Measurements from ENCODE around the gene KRTDAP.

Gene KRTDAP

DNA sequence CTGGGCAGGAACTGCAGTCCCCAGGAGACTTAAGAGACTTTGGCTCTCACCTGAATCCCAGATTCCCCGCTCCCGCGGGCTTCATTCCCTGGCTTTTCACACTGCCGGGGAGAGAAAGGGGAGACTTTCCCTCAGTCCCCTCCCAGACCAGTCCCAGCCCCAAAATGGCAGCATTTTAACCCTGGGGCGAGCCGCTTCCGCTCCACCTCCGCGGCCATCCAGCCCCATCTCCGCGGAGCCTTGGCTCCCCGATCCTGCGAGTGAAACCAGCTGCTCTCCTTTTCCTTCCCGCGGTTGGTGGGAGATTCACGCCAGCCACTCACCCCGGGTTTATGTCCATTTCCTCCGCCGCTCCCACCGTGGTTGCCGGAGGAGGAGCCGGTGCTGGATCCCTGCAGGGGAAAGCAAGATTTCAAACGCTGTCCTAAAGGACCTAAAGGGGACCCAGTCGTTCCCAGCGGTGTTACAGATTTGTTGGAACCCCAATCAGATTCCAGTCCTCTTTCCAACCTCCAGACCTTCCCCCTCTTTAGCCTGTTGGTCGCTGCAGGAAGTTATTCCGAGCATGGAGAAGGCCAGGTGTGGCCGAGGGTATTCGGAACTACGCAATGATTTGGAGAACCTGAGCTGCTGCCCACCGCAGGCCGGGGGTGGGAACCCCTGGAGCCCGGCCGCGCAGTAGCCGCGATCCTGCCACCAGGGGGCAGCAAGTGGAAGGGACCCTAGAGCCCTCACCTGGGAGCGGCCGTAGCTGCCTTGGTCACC is 19.8 kb upstream of the KRTDAP start:
- DNase-seq (ENCODE audit: low read depth, low spot score) = no peak
- Histone ChIP-seq H3K9ac (ENCODE audit: insufficient read length) (no peak overlapping the region), H3K27ac (no peak overlapping the region), H3K9me3 (ENCODE audit: low read depth, low read length) (no peaks in the 10 kb centered on the region), H3K36me3 (ENCODE audit: insufficient read depth, low read length) (no peaks in the 10 kb centered on the region), H3K4me3 (no peak overlapping the region)
- no peak for TF ChIP-seq FOXP2 (optimal IDR thresholded peaks at IDR 0.05; ENCODE audit: control extremely low read depth, extremely low read length, insufficient read depth)
- TF ChIP-seq POLR2AphosphoS5 (IDR thresholded peaks at IDR 0.05; ENCODE audit: borderline replicate concordance, low read depth, low read length) = no peak
- TF ChIP-seq EZH2 (IDR thresholded peaks at IDR 0.05) = no peak

GRCh38 chr19:35509018-35509652 is 18.9 kb upstream of the KRTDAP start:
- Histone ChIP-seq H3K9ac (ENCODE audit: insufficient read length) (no peak overlapping the region), H3K4me3 (no peak overlapping the region), H3K9me3 (ENCODE audit: low read depth, low read length) (no peaks in the 10 kb centered on the region), H3K36me3 (ENCODE audit: insufficient read depth, low read length) (no peaks in the 10 kb centered on the region), H3K27ac (no peak overlapping the region)
- TF ChIP-seq EZH2 (IDR thresholded peaks at IDR 0.05) (no peak), POLR2AphosphoS5 (IDR thresholded peaks at IDR 0.05; ENCODE audit: borderline replicate concordance, low read depth, low read length) (no peak), FOXP2 (optimal IDR thresholded peaks at IDR 0.05; ENCODE audit: control extremely low read depth, extremely low read length, insufficient read depth) (no peak)
- no peak for DNase-seq (ENCODE audit: low read depth, low spot score)

GRCh38 chr19:35508129-35508528 is 17.9 kb upstream of the KRTDAP start:
- no peak overlapping the region for H3K9ac ChIP-seq (ENCODE audit: insufficient read length)
- no peak overlapping the region for H3K27ac ChIP-seq
- DNase-seq (ENCODE audit: low read depth, low spot score) = no peak
- H3K9me3 ChIP-seq (ENCODE audit: low read depth, low read length) = no peaks in the 10 kb centered on the region
- TF ChIP-seq POLR2AphosphoS5 (IDR thresholded peaks at IDR 0.05; ENCODE audit: borderline replicate concordance, low read depth, low read length) = no peak
- no peak for TF ChIP-seq EZH2 (IDR thresholded peaks at IDR 0.05)
- TF ChIP-seq FOXP2 (optimal IDR thresholded peaks at IDR 0.05; ENCODE audit: control extremely low read depth, extremely low read length, insufficient read depth) = no peak
- H3K4me3 ChIP-seq = no peak overlapping the region
- H3K36me3 ChIP-seq (ENCODE audit: insufficient read depth, low read length) = no peaks in the 10 kb centered on the region

DNA sequence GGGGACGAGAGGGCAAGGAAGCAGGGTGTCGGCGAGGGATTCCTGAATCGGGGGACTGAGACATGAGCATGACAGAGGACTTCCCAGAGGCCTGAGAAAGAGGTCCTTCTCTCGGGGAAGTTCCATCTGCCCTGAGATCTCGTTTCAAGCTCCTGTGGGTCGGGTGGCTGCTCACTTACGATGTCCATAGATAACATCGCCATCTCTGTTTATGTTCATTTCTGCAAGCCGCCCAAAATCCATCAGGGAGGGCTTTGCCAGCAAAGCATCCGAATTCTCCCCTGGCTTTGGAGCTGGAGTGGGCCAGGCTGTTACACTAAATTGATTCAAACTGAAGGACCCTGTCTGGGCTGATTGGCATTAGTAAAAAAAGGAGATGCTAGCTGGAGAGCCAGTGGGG is 17.3 kb upstream of the KRTDAP start:
- Histone ChIP-seq H3K9ac (ENCODE audit: insufficient read length) (no peak overlapping the region), H3K27ac (no peak overlapping the region), H3K4me3 (no peak overlapping the region), H3K9me3 (ENCODE audit: low read depth, low read length) (no peaks in the 10 kb centered on the region), H3K36me3 (ENCODE audit: insufficient read depth, low read length) (no peaks in the 10 kb centered on the region)
- DNase-seq (ENCODE audit: low read depth, low spot score) = no peak
- no peak for TF ChIP-seq FOXP2 (optimal IDR thresholded peaks at IDR 0.05; ENCODE audit: control extremely low read depth, extremely low read length, insufficient read depth)
- TF ChIP-seq POLR2AphosphoS5 (IDR thresholded peaks at IDR 0.05; ENCODE audit: borderline replicate concordance, low read depth, low read length) = no peak
- no peak for TF ChIP-seq EZH2 (IDR thresholded peaks at IDR 0.05)

DNA sequence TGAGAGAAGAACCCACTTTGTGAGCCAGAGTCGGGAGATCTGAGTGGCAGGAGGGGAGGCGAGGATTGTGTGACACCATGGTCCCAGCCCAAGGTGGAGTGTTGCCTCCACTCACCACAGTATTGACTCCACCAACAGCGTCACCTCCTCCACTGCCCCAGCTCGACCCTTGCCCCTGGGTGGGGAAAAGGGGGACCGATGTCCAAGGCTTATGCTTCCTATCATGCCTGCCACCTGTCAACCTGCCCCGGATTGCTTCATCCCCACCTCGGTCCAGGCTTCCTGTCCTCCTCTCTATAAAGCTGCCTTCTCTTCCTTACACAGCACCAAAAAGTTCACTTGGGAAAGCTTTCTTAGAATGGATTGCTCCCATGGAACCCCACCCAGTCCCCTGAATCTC is 15.7 kb upstream of the KRTDAP start:
- H3K4me3 ChIP-seq = no peak overlapping the region
- no peaks in the 10 kb centered on the region for H3K9me3 ChIP-seq (ENCODE audit: low read depth, low read length)
- no peaks in the 10 kb centered on the region for H3K36me3 ChIP-seq (ENCODE audit: insufficient read depth, low read length)
- TF ChIP-seq EZH2 (IDR thresholded peaks at IDR 0.05) = no peak
- TF ChIP-seq POLR2AphosphoS5 (IDR thresholded peaks at IDR 0.05; ENCODE audit: borderline replicate concordance, low read depth, low read length) = no peak
- no peak for TF ChIP-seq FOXP2 (optimal IDR thresholded peaks at IDR 0.05; ENCODE audit: control extremely low read depth, extremely low read length, insufficient read depth)
- no peak overlapping the region for H3K27ac ChIP-seq
- no peak overlapping the region for H3K9ac ChIP-seq (ENCODE audit: insufficient read length)
- DNase-seq (ENCODE audit: low read depth, low spot score) = no peak

- Histone ChIP-seq H3K9ac (ENCODE audit: insufficient read length) (no peak overlapping the region), H3K9me3 (ENCODE audit: low read depth, low read length) (no peaks in the 10 kb centered on the region), H3K27ac (no peak overlapping the region), H3K4me3 (no peak overlapping the region), H3K36me3 (ENCODE audit: insufficient read depth, low read length) (no peaks in the 10 kb centered on the region)
- TF ChIP-seq FOXP2 (optimal IDR thresholded peaks at IDR 0.05; ENCODE audit: control extremely low read depth, extremely low read length, insufficient read depth) (no peak), EZH2 (IDR thresholded peaks at IDR 0.05) (no peak), POLR2AphosphoS5 (IDR thresholded peaks at IDR 0.05; ENCODE audit: borderline replicate concordance, low read depth, low read length) (no peak)
- DNase-seq (ENCODE audit: low read depth, low spot score) = no peak
Observed at GRCh38 chr19:35502751-35503150, 12.5 kb upstream of the KRTDAP start.

GRCh38 chr19:35501684-35502083 is 11.4 kb upstream of the KRTDAP start:
- Histone ChIP-seq H3K4me3 (no peak overlapping the region), H3K27ac (no peak overlapping the region), H3K9ac (ENCODE audit: insufficient read length) (no peak overlapping the region)

DNA sequence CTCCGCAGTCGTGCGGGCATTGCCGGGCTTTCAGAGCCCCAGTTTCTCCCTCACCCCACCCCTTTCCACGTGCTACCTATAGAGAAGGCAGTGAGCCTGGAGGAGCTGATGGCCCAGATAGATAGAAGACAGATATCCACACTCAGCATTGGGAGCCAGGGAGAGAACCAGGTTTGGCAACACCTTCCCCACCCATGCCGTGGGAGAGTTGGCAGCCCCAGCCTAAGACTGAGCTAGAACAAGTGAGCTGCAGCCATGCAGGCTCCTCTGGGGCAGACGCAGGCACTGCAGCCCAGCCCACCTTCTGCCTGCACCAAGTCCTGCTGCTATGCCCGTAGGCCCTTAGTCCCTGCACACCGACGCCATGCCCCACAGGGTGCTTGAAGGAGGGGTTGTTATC is 10.3 kb upstream of the KRTDAP start:
- H3K4me3 ChIP-seq = no peak overlapping the region
- H3K27ac ChIP-seq = no peak overlapping the region
- H3K36me3 ChIP-seq (ENCODE audit: insufficient read depth, low read length) = no peaks in the 10 kb centered on the region
- TF ChIP-seq EZH2 (IDR thresholded peaks at IDR 0.05) (no peak), POLR2AphosphoS5 (IDR thresholded peaks at IDR 0.05; ENCODE audit: borderline replicate concordance, low read depth, low read length) (no peak), FOXP2 (optimal IDR thresholded peaks at IDR 0.05; ENCODE audit: control extremely low read depth, extremely low read length, insufficient read depth) (no peak)
- H3K9me3 ChIP-seq (ENCODE audit: low read depth, low read length) = no peaks in the 10 kb centered on the region
- no peak overlapping the region for H3K9ac ChIP-seq (ENCODE audit: insufficient read length)
- no peak for DNase-seq (ENCODE audit: low read depth, low spot score)

More at GRCh38 chr19:35501684-35502083, 11.4 kb upstream of the KRTDAP start:
- TF ChIP-seq POLR2AphosphoS5 (IDR thresholded peaks at IDR 0.05; ENCODE audit: borderline replicate concordance, low read depth, low read length) (no peak), FOXP2 (optimal IDR thresholded peaks at IDR 0.05; ENCODE audit: control extremely low read depth, extremely low read length, insufficient read depth) (no peak), EZH2 (IDR thresholded peaks at IDR 0.05) (no peak)
- Histone ChIP-seq H3K9me3 (ENCODE audit: low read depth, low read length) (no peaks in the 10 kb centered on the region), H3K36me3 (ENCODE audit: insufficient read depth, low read length) (no peaks in the 10 kb centered on the region)
- no peak for DNase-seq (ENCODE audit: low read depth, low spot score)

All from SK-N-MC (cell line).